Spleen (tissue), 11 donors: ENCODE measurements around the gene HSH2D. TPM values are rescaled to one million over a fixed set of nuclear protein-coding genes. Genes with fewer than 3 reads are reported as not detected.
A peak's percentile ranks its signal among the peaks of the same experiment; 100 is the strongest.

ENCODE experiments used
- DNase-seq: peaks from one replicate; pipeline ENCODE4 v3.0.0-alpha.2; 2020
- H3K27ac ChIP-seq, 8 donors: fragments of 200-600 bp; sonication (generic) in 7 of 8; 1 replicate in 4 of 8; 2 replicates in 4 of 8; pipeline versions ENCODE4 v1.5.0 to v1.8.0; 2016 to 2021; ENCODE audit warnings: inconsistent platforms in 4 of 8, mild to moderate bottlenecking in 4 of 8, moderate library complexity in 1 of 8
- H3K27me3 ChIP-seq, 7 donors: fragments of 200-600 bp; sonication (generic) in 6 of 7; replicated peaks in 1 of 7; 1 replicate in 4 of 7; 2 replicates in 3 of 7; pipeline versions ENCODE4 v1.5.0 to v1.8.0; 2016 to 2021; ENCODE audit warnings: inconsistent platforms in 3 of 7, mild to moderate bottlenecking in 1 of 7
- H3K36me3 ChIP-seq, 6 donors: fragments of 200-600 bp; sonication (generic) in 5 of 6; 1 replicate in 4 of 6; 2 replicates in 2 of 6; pipeline versions ENCODE4 v1.5.0 to v1.8.0; 2016 to 2021; ENCODE audit warnings: inconsistent platforms in 2 of 6
- H3K4me1 ChIP-seq, 6 donors: fragments of 200-600 bp; sonication (generic) in 5 of 6; 1 replicate in 3 of 6; 2 replicates in 3 of 6; pipeline versions ENCODE4 v1.5.0 to v1.8.0; 2016 to 2021; ENCODE audit warnings: inconsistent platforms in 3 of 6
- H3K4me3 ChIP-seq, 8 donors: fragments of 200-600 bp; sonication (generic) in 7 of 8; 1 replicate in 4 of 8; 2 replicates in 4 of 8; pipeline versions ENCODE4 v1.5.0 to v1.8.0; 2016 to 2021; ENCODE audit warnings: inconsistent platforms in 4 of 8, mild to moderate bottlenecking in 4 of 8, moderate library complexity in 2 of 8
- H3K9me3 ChIP-seq, 8 donors: fragments of 200-600 bp; sonication (generic) in 7 of 8; 1 replicate in 4 of 8; 2 replicates in 4 of 8; pipeline versions ENCODE4 v1.5.0 to v1.8.0; 2016 to 2021; ENCODE audit warnings: inconsistent platforms in 4 of 8
- CTCF ChIP-seq, 11 experiments: fragments of 200-600 bp in 7 of 11; fragments of 450-650 bp in 4 of 11; sonication (generic) in 4 of 11; IDR thresholded peaks in 8 of 11; conservative IDR thresholded peaks in 3 of 11; 1 replicate in 7 of 11; 2 replicates in 4 of 11; pipeline versions ENCODE4 v1.4.0 to v1.8.0; 2016 to 2021; ENCODE audit warnings: antibody characterized with exemption in 11 of 11, inconsistent platforms in 4 of 11, mild to moderate bottlenecking in 1 of 11
- POLR2A ChIP-seq, 3 donors: fragments of 450-650 bp; IDR thresholded peaks; one replicate each; pipeline ENCODE4 v1.5.1; 2017; ENCODE audit warnings: antibody characterized with exemption in 3 of 3, mild to moderate bottlenecking in 1 of 3
- POLR2AphosphoS5 ChIP-seq, 3 donors: sonication (generic); formaldehyde crosslinking; IDR thresholded peaks; one replicate each; pipeline ENCODE4 v1.5.1; 2017; ENCODE audit warnings: antibody characterized with exemption in 3 of 3
- WGBS, 5 donors: extraction: QIAGEN DNeasy Blood & Tissue Kit in 3 of 5; methylation state at CpG; one replicate each; pipeline versions ENCODE4 v1.1.5 to v1.1.7; 2013 to 2018; 5-methylcytosine and 5-hydroxymethylcytosine counted together
- intact Hi-C: fragments of 100-400 bp; cut with DNase I; formaldehyde crosslinking; loops from one replicate; pipeline ENCODE4 v1.15.0; 2023; ENCODE audit warnings: low total_unique reads
- polyA plus RNA-seq, 3 donors: library from polyadenylated mRNA; stranded (reverse); fragments of 200-250 nt; gene quantifications; one replicate each; pipeline ENCODE4 v1.2.1, GENCODE V29; 2013
- total RNA-seq, 7 donors: library from RNA; depleted of rRNA in 3 of 7; stranded (reverse); fragments of >200 nt in 3 of 7; fragmentation: NEBNext Ultra II Directional in 4 of 7; extraction: Animal tissue kit (Norgen Biotek cat#: 25700) in 4 of 7; gene quantifications; one replicate each; pipeline versions ENCODE4 v1.1.0 to v1.2.1, GENCODE V29; 2016 to 2021
- donor health status: healthy with polysubstance abuse.
- donor health status: DM: no; HTN: no; CAD: no; lungs with moderate emphysema.
- donor health status: DM: no; HTN: no; CAD: no.
- donor health status: Bipolar disorder and iron deficiency.
- donor health status: healthy.
- donor health status: DM: no; HTN: no; CAD: no.
- donor health status: DM: yes; HTN: yes; CAD: no.

Gene HSH2D
- total and polyA plus RNA-seq, 10 donors = 39.6 to 119 (median 61.4) TPM

- intact Hi-C loops = loop anchor here (5.0 to 10.0 kb wide), 2 partner anchors 45 to 73 kb away; partner anchors contain the start of gene FAM32A
These were observed 31.4 kb upstream of the HSH2D start for GRCh38 chr19:16111909-16112752.

DNA sequence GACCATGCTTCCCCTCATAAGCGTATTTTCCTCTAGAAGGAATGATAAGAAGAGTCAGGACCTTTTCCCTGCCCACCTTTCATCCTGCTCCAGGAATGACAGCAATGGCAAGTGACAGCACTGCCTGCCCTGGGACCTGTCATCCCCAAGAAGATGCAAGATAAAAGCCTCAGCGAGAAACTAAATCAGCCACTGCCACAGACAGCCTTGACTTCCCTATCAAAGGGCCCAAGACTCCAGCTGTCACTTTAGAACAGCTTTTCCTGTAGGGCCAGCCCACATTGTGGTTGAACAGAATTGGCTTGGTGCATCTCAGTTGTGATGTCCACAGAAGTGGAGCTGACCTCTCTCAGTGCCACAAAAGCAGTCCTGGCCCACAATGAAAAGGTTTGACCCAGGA, 30.7 kb upstream of the HSH2D start:
- H3K27ac ChIP-seq = peak overlapping the region in 6 of 8 donors; percentile 77 to 97 (median 94)
- WGBS, 5 donors = 17 to 46% (median 32%) methylated on average over 2 of the region's 2 CpGs
- intact Hi-C loops = loop anchor here (5.0 to 10.0 kb wide), 2 partner anchors 45 to 72 kb away; partner anchors contain the start of gene FAM32A
- H3K9me3 ChIP-seq = no peaks in the 10 kb centered on the region
- no peaks in the 10 kb centered on the region for H3K27me3 ChIP-seq
- H3K4me3 ChIP-seq = peak overlapping the region; percentile 71 to 92 (median 82)
- DNase-seq = no peak
- H3K4me1 ChIP-seq = peaks cover 41 to 70% (median 65%) of the 10 kb centered on the region in 6 donors
- TF ChIP-seq POLR2AphosphoS5 (IDR thresholded peaks at IDR 0.05) (no peak), POLR2A (IDR thresholded peaks at IDR 0.05) (no peak), CTCF (IDR thresholded peaks at IDR 0.05 in 8 of 11, conservative IDR thresholded peaks at IDR 0.05 in 3 of 11) (no peak)
- peaks cover 0 to 50% (median 7%) of the 10 kb centered on the region in 6 donors for H3K36me3 ChIP-seq

More at GRCh38 chr19:16111909-16112752, 31.4 kb upstream of the HSH2D start:
- Histone ChIP-seq H3K27me3 (no peaks in the 10 kb centered on the region), H3K4me3 (peak overlapping the region; percentile 71 to 92 (median 82)), H3K36me3 (peaks cover 0 to 43% (median 6%) of the 10 kb centered on the region in 6 donors), H3K27ac (peak overlapping the region; percentile 77 to 97 (median 93)), H3K9me3 (no peaks in the 10 kb centered on the region), H3K4me1 (peaks cover 40 to 63% (median 59%) of the 10 kb centered on the region in 6 donors)
- 2 to 5% (median 3%) methylated on average over 20 to 37 of the region's 37 CpGs for WGBS, 5 donors
- no peak for DNase-seq
- no peak for TF ChIP-seq POLR2A (IDR thresholded peaks at IDR 0.05)

DNA sequence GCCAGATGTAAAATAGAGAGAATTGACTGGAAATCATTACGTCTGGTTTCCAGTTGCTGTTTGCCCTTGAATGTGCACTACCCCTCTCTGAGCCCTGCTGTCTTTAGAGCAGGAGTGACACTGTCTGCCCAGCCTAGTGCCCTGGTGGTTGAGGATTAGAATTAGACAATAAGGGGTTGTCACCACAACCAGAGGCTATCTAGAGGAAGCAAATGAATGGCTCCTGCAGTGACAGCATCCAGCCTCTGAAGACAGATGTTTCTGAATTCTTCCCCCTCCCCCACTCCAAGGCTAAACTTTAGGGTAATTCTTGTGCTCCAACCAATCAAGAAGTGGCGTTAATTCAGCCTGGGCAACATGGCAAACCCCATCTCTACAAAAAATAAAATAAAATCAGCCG, 29.8 kb upstream of the HSH2D start:
- TF ChIP-seq CTCF (IDR thresholded peaks at IDR 0.05 in 8 of 11, conservative IDR thresholded peaks at IDR 0.05 in 3 of 11) (no peak), POLR2A (IDR thresholded peaks at IDR 0.05) (no peak), POLR2AphosphoS5 (IDR thresholded peaks at IDR 0.05) (no peak)
- no peak for DNase-seq
- Histone ChIP-seq H3K36me3 (peaks cover 0 to 59% (median 15%) of the 10 kb centered on the region in 6 donors), H3K27me3 (no peaks in the 10 kb centered on the region), H3K4me3 (peak overlapping the region in 2 of 8 donors; percentile 80 to 92), H3K9me3 (no peaks in the 10 kb centered on the region), H3K27ac (peak overlapping the region in 3 of 8 donors; percentile 17 to 95 (median 33)), H3K4me1 (peaks cover 41 to 79% (median 75%) of the 10 kb centered on the region in 6 donors)
- 64 to 85% (median 76%) methylated on average over 3 of the region's 3 CpGs for WGBS, 5 donors
- intact Hi-C loops = loop anchor here (5.0 to 10.0 kb wide), 2 partner anchors 46 to 71 kb away; partner anchors contain the start of gene FAM32A

DNA sequence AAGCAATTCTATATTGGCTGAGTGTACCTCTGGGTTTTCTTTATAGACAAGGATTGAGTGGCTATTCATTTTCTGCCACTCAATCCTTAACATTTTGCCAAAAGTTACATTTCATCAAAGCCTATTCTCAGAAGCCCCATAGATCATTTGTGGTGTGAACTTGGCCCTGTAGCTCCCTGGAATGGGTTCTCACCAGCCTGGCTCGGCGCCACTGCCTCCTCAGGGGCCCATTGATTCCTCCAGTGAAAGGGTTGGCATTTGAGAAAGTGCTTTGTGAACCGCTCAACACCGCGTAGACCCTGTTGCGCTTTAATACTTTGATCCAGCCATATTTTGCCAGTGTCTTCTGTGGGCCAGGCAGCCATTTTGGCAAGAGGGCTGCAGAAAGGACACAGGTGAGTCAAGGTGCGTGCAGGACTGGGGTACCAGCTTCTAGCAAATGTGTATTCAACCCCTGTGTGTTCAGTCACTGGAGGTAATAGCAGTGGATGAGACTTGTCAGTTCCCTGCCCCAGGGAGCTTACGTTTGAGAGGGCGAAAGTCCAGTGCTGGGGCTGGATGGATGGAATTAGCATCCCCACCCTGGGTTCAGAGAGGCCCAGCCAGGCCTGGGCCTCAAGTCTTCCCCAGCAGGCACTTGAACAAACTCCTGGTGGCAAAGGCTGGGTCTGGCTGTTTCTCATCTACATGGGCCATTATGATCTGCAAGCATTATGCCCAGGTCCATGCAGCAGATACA, 28.0 kb upstream of the HSH2D start:
- peaks cover 46 to 96% (median 91%) of the 10 kb centered on the region in 6 donors for H3K4me1 ChIP-seq
- no peaks in the 10 kb centered on the region for H3K9me3 ChIP-seq
- intact Hi-C loops = loop anchor here (10.0 kb wide), 1 partner anchor 69 kb away; the partner anchor contains the start of gene FAM32A
- H3K27ac ChIP-seq = peak overlapping the region in 5 of 8 donors; percentile 31 to 94 (median 88)
- DNase-seq = no peak
- no peak overlapping the region for H3K4me3 ChIP-seq
- WGBS, 5 donors = 85 to 93% (median 93%) methylated on average over 7 to 9 of the region's 9 CpGs
- peaks cover 0 to 77% (median 30%) of the 10 kb centered on the region in 6 donors for H3K36me3 ChIP-seq
- no peaks in the 10 kb centered on the region for H3K27me3 ChIP-seq
- no peak for TF ChIP-seq CTCF (IDR thresholded peaks at IDR 0.05 in 8 of 11, conservative IDR thresholded peaks at IDR 0.05 in 3 of 11)
- no peak for TF ChIP-seq POLR2AphosphoS5 (IDR thresholded peaks at IDR 0.05)
- no peak for TF ChIP-seq POLR2A (IDR thresholded peaks at IDR 0.05)
